ENCODE data around the gene GIMAP1. TPM values are rescaled to one million over a fixed set of nuclear protein-coding genes. Genes with fewer than 3 reads are reported as not detected.

The GIMAP1 gene
- total RNA-seq, 4 donors from 2014 or later, result 4.0 to 10.4 (median 8.4) TPM

DNA sequence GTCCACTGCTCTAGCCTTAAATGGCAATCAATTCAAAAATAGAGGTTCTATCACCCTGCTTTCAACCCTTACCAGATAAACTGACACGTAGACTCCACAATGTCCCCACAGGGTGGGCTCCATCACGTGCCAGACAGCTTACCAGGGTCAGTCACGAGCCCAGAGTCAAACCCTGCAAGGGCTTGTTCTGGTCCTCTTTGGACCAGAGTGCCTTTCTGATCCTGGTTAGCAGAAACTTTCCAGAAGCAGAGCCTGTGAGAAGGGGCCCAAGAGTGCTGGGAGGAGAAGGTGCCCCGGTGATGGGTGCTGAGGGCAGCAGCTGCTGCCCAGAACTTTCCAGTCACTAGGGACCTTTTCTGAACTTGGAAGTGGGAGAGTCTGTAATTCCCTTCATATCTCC, 20.5 kb downstream of the GIMAP1 start:
- peak overlapping the region in 2 of 4 donors; percentile 42 to 45 for H3K4me3 ChIP-seq
- DNase-seq (ENCODE audit: low spot score in 2 of 2), result no peak
- 43 to 64% methylated on average over 4 of the region's 4 CpGs for WGBS, 2 donors
- no peaks in the 10 kb centered on the region for H3K9me3 ChIP-seq
- peaks cover 0 to 3% of the 10 kb centered on the region in 2 donors for H3K27me3 ChIP-seq
- TF ChIP-seq, protein P1, sequence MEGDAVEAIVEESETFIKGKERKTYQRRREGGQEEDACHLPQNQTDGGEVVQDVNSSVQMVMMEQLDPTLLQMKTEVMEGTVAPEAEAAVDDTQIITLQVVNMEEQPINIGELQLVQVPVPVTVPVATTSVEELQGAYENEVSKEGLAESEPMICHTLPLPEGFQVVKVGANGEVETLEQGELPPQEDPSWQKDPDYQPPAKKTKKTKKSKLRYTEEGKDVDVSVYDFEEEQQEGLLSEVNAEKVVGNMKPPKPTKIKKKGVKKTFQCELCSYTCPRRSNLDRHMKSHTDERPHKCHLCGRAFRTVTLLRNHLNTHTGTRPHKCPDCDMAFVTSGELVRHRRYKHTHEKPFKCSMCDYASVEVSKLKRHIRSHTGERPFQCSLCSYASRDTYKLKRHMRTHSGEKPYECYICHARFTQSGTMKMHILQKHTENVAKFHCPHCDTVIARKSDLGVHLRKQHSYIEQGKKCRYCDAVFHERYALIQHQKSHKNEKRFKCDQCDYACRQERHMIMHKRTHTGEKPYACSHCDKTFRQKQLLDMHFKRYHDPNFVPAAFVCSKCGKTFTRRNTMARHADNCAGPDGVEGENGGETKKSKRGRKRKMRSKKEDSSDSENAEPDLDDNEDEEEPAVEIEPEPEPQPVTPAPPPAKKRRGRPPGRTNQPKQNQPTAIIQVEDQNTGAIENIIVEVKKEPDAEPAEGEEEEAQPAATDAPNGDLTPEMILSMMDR (IDR thresholded peaks at IDR 0.05), result no peak
- TF ChIP-seq POLR2A (IDR thresholded peaks at IDR 0.05) (no peak), EP300 (IDR thresholded peaks at IDR 0.05) (no peak)
- H3K27ac ChIP-seq, result peak overlapping the region in 3 of 4 donors; percentile 42 to 81 (median 69)
- no peaks in the 10 kb centered on the region for H3K4me1 ChIP-seq
- peaks cover 0 to 5% (median 0%) of the 10 kb centered on the region in 3 donors for H3K36me3 ChIP-seq

DNA sequence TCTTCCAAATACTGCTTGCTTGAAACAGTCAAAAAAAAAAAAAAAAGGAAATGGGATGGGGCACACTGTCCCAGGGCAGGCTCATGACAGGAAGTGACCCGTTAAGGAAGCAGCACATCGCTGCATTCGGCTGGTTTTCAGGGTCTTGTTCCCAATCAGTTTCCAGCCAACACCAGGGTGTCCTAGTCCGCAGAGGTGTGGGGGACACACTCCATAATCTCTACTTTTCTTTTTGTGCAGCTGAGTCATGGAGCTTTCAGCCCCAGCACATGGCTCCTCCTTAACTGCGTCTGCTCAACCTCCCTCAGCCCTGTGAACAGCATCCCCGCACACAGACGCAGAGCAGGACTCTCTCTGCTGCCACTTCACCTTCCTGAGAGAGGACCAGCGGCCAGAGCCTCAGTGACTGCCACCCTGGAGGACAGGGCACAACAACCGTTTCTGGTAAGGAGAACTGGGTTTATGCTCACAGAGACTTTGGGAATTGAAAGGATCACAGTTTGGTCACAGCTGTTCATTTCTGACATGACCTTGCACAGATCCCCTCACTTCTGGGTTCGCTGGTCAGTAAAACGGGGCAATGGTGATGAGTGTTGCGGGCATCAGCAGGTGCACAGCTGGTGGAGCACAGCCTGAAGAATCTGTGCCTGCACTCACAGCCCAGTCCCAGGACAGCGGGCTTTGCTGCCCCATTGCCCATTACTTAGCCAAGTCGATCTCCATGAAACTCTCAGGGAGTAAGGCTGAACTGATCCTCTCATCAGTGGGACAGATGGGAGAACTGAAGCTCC, 21.0 kb downstream of the GIMAP1 start, which contains the start of gene GIMAP5:
GIMAP5 (plus strand) TSS at position 154 of the 791 bp plus-strand sequence. CDS start 3,467 bp downstream, outside the sequence.
- peak within 1 kb of the TSS; percentile 24 to 45 (median 34) for H3K4me3 ChIP-seq
- H3K9me3 ChIP-seq, result no peaks in the 10 kb centered on the region
- H3K27ac ChIP-seq, result peak within 1 kb of the TSS; percentile 42 to 81 (median 58)
- DNase-seq (ENCODE audit: low spot score in 2 of 2), result no peak
- no peaks in the 10 kb centered on the region for H3K4me1 ChIP-seq
- peaks cover 0 to 3% of the 10 kb centered on the region in 2 donors for H3K27me3 ChIP-seq
- TF ChIP-seq EP300 (IDR thresholded peaks at IDR 0.05), result peak in 1 of 2 donors; percentile 72
- TF ChIP-seq POLR2A (IDR thresholded peaks at IDR 0.05), result no peak
- peaks cover 0 to 7% (median 0%) of the 10 kb centered on the region in 3 donors for H3K36me3 ChIP-seq
- 36 to 38% methylated on average over 14 of the region's 14 CpGs for WGBS, 2 donors

DNA sequence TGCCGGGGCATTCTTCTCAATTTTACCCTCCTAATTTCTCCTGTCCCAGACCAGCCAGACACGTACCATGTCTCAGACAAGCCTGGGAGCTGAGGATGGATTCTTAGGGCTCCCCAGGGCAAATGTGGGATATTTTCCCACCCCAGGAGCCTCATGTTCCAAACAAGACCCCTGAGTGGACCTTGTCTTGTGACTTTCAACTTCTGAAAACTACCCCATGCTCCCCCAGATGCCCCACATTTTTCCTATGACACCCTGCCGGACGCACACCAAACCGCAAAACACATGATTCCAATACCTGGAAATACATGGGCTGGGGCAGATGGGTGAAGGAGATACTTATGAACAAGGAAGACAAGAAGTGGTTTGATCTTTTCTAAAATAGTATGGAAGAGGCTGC, 21.7 kb downstream of the GIMAP1 start:
- TF ChIP-seq EP300 (IDR thresholded peaks at IDR 0.05), result no peak
- TF ChIP-seq POLR2A (IDR thresholded peaks at IDR 0.05), result no peak
- TF ChIP-seq, protein P1 (IDR thresholded peaks at IDR 0.05), result no peak
- DNase-seq (ENCODE audit: low spot score in 2 of 2), result no peak
- Histone ChIP-seq H3K4me3 (peak overlapping the region; percentile 24 to 45 (median 34)), H3K27me3 (peaks cover 0 to 3% of the 10 kb centered on the region in 2 donors), H3K36me3 (peaks cover 0 to 7% (median 0%) of the 10 kb centered on the region in 3 donors), H3K4me1 (peaks cover 0 to 6% (median 0%) of the 10 kb centered on the region in 4 donors), H3K27ac (peak overlapping the region; percentile 42 to 81 (median 58)), H3K9me3 (no peaks in the 10 kb centered on the region)
- 63 to 71% methylated on average over 5 of the region's 5 CpGs for WGBS, 2 donors

DNA sequence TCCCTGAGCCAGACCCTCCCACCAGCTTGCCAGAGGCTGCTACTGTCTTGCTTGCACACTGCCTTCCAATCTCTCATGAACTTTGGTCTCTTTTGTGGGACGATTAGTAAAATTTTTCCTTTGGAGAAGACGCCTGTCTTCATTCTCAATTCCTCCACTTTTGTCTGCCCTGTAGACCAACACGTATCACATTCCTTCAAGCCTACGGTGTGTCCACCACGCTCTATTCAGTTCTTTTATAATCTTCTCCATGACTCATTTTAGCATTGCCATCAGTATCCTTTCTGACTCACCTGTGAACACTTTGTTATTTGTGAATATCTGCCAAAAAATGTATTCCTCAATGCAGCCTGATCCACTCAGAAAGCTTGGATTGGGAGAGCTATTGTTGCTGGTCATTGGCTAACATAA, 22.2 kb downstream of the GIMAP1 start:
- peak overlapping the region; percentile 24 to 45 (median 34) for H3K4me3 ChIP-seq
- TF ChIP-seq POLR2A (IDR thresholded peaks at IDR 0.05), result no peak
- TF ChIP-seq, protein P1 (IDR thresholded peaks at IDR 0.05), result no peak
- peak in 1 of 2 donors; percentile 63 for TF ChIP-seq EP300 (IDR thresholded peaks at IDR 0.05)
- peak overlapping the region in 3 of 4 donors; percentile 48 to 81 (median 69) for H3K27ac ChIP-seq
- peaks cover 0 to 10% (median 0%) of the 10 kb centered on the region in 4 donors for H3K4me1 ChIP-seq
- peaks cover 0 to 7% (median 0%) of the 10 kb centered on the region in 3 donors for H3K36me3 ChIP-seq
- no peak for DNase-seq (ENCODE audit: low spot score in 2 of 2)
- peaks cover 0 to 3% of the 10 kb centered on the region in 2 donors for H3K27me3 ChIP-seq
- no peaks in the 10 kb centered on the region for H3K9me3 ChIP-seq
- 65% methylated on average over 5 of the region's 5 CpGs for WGBS, 2 donors

DNA sequence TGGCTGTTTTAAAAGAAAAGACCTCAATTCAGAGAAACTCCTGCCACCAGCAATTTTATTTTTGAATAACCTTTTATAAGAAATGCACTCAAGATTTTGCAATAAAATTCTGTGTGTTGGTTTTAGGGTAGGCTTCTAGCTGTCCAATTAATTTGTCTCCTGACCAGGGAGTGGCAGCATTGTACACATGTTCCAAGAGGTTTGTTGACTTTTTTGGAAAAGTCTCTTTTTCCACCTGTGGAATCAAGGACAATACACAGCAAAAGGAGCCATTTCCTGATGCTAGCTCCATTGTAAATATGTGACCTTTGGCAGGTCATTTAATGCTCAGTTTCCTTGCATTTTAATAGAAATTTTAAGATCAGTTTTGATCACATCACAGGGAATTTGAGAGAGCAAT, 22.6 kb downstream of the GIMAP1 start:
- peak overlapping the region in 2 of 4 donors; percentile 69 to 81 for H3K27ac ChIP-seq
- H3K4me1 ChIP-seq, result peaks cover 0 to 12% (median 0%) of the 10 kb centered on the region in 4 donors
- peaks cover 0 to 7% (median 0%) of the 10 kb centered on the region in 3 donors for H3K36me3 ChIP-seq
- peaks cover 0 to 3% of the 10 kb centered on the region in 2 donors for H3K27me3 ChIP-seq
- TF ChIP-seq EP300 (IDR thresholded peaks at IDR 0.05) (no peak), POLR2A (IDR thresholded peaks at IDR 0.05) (no peak)
- TF ChIP-seq, protein P1 (IDR thresholded peaks at IDR 0.05), result no peak
- DNase-seq (ENCODE audit: low spot score in 2 of 2), result no peak
- H3K9me3 ChIP-seq, result no peaks in the 10 kb centered on the region
- peak overlapping the region; percentile 24 to 45 (median 34) for H3K4me3 ChIP-seq

All from tibial nerve (tissue), 4 donors.